Suppressor macrophage treated with lipopolysaccharide for 1 hour (primary cell): ENCODE results near the gene STK24.

Experiments
- DNase-seq, 3 donors: peaks; one replicate each; pipeline ENCODE4 v3.0.0-alpha.2; 2020 to 2022

STK24 gene

GRCh38 chr13:98581971-98582702 lies 5.2 kb upstream of the STK24 start:
- DNase-seq = peak; percentile 76 to 89 (median 82)

- peak in 2 of 3 donors; percentile 38 to 52 for DNase-seq
Measured at GRCh38 chr13:98581381-98581780, 4.5 kb upstream of the STK24 start.

GRCh38 chr13:98580420-98580819 lies 3.5 kb upstream of the STK24 start:
- DNase-seq = no peak

- no peak for DNase-seq
Measured at GRCh38 chr13:98577836-98578285, 954 bp upstream of the STK24 start.

- DNase-seq = peak; percentile 47 to 67 (median 49)
Measured at GRCh38 chr13:98576200-98576945, 534 bp downstream of the STK24 start.

DNA sequence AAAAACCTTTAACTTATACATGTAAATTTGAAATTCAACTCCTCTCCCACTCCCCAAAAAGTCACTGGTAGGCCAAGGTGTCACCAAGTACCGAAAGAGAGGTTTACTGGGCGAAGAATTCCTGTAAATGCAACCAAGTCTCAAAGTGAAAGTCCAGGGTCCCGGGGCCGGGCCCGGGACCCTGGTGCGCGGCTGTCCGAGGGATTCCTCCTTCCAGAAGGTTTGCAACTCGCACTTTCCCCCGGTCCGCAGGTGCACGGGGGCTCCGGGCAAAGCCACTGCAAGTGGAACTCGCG lies 1.1 kb downstream of the STK24 start:
- DNase-seq = peak in 1 of 3 donors; percentile 8

GRCh38 chr13:98575009-98575903 lies 1.7 kb downstream of the STK24 start:
- peak in 1 of 3 donors; percentile 17 for DNase-seq

GRCh38 chr13:98571955-98572662 lies 4.8 kb downstream of the STK24 start:
- no peak for DNase-seq

- peak; percentile 42 to 57 (median 44) for DNase-seq
Measured at GRCh38 chr13:98570929-98571372, 6.0 kb downstream of the STK24 start.

DNA sequence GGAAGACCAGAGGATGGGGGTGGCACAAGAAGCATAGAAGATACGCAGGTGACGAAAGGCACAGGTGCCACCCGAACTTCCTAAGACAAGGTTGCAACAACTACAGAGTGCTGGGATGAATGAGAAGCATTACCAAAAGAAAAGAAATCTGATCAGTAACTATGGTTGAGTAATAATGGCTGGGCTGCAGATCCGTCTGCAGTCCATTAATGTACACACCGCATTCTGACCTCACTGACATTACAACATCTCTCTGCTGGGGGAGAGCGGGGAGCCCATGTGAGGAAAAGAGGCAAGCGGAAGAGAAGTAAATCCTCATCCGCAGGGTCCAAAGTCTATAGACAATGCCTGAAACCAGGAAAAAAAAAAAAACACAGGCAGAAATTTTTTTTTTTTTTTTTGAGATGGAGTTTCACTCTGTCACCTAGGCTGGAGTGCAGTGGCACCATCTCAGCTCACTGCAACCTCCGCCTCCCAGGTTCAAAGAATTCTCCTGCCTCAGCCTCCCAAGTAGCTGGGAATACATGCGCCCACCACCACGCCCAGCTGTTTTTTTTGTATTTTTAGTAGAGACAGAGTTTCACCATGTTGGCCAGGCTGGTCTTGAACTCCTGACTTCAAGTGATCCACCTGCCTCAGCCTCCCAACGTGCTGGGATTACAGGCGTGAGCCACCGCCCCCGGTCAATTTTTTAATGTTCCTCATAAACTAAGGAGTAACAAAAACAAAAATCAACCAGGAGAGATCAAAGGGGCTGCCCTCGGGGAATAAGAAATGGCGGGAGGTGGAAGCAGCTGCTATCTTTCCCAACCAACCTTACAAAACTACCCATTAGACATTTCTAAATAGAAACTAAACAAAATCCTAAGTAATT lies 7.2 kb downstream of the STK24 start:
- DNase-seq = peak; percentile 85 to 92 (median 90)

- DNase-seq = peak in 1 of 3 donors; percentile 16
Measured at GRCh38 chr13:98568918-98569317, 8.0 kb downstream of the STK24 start.

DNA sequence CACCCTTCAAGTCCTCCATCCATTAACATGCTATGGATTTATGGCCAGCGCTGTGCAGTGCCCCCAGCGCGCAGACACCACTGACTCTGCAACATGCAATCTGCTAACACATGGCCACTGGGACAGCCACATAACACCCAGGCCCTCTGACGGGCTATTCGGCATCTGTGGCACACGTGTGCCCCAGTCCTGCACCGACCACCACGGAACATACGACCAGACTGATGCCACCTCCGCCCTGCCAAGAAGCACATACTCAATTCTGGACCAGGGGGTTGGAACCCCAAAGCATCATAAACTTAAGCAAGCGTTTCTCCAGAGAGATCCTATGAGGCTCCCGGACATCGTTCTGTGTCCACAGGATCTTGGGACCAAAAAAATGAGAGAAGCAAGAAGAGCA lies 9.8 kb downstream of the STK24 start:
- DNase-seq = no peak

GRCh38 chr13:98565726-98566565 lies 11.0 kb downstream of the STK24 start:
- no peak for DNase-seq

DNA sequence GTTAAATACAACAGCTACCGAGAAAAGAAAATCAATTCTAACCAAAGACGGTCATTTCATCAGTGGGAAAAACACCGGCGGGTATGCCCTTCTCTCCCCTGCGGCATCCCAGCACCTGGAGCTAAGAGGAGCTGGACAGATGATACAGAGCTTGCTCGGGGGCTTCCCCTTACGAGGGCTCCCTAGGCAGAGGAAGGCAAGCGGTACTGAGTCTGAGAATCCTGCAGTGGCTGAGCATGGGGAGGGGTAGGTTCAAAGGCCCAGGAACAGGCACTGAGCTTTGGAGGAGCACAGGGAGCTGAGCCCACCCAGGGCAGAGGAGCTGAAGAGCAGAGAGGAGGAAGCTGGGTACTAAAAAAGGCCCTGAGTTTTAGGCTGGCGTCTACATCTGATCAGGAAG lies 12.7 kb downstream of the STK24 start:
- DNase-seq = no peak

DNA sequence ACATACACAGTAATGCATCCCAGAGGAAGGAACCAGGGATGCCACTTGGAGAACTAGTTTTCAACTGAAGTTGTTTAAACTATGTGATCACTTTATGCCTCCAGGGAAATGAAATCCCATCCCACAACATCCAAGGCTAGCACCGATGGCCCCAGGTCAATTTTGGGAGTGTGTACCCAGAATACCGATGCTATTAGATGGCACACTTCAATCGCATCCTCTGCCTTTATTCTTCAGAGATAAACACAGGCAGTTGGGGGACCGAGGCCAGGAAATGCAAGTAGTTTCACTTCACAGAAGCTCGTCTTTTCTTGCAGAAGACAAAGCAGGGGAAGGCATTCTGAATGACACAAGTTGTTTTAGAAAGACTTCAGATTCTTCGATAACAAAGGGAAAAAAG lies 13.8 kb downstream of the STK24 start:
- no peak for DNase-seq

GRCh38 chr13:98559169-98559568 lies 17.7 kb downstream of the STK24 start:
- DNase-seq = peak; percentile 53 to 74 (median 64)

GRCh38 chr13:98557937-98558792 lies 18.7 kb downstream of the STK24 start:
- DNase-seq = no peak

DNA sequence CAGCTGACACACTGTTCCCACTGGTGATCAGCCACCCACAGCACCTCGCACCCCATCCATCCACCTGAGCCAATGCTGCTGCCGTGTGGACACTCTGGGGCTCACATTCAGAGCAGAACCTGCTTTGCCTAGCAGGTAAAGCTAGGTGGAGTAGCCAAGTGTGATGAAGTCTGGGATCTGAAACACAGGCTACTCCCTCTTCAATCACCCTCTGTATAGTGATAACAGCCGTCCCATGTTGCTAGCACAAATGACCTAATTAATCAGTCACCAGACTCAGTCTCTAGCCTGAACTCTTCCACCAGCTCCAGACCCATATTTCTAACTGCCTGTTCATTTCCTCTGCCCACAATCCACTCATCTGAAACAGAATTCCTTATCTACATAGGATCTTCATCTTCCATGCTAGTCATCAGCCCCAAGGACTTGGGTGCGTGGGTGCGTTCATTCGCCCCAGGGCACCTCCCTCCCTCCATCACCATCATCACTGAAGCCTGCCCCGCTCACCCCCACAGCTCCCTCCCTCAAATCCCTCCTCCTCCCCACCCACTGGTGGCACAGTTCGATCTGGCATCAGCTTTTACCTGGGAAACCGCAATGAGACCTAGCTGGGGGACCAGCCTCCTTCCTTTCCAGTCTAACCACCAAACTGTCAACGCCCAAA lies 19.8 kb downstream of the STK24 start:
- DNase-seq = no peak
